Measurements from ENCODE around the gene FOXP4.

FOXP4 gene

GRCh38 chr6:41649596-41649995 is 103.4 kb downstream of the FOXP4 start:
- no peak overlapping the region for H3K4me3 ChIP-seq (ENCODE audit: low read depth, low read length)
- no peak for DNase-seq (ENCODE audit: low read depth)

GRCh38 chr6:41650120-41650519 is 103.9 kb downstream of the FOXP4 start:
- no peak overlapping the region for H3K4me3 ChIP-seq (ENCODE audit: low read depth, low read length)
- no peak for DNase-seq (ENCODE audit: low read depth)

GRCh38 chr6:41651246-41651961 is 105.2 kb downstream of the FOXP4 start:
- H3K4me3 ChIP-seq (ENCODE audit: low read depth, low read length): no peak overlapping the region
- DNase-seq (ENCODE audit: low read depth): no peak

Measured in skeletal muscle cell (primary cell).